Esophagus muscularis mucosa (tissue), 3 donors: ENCODE results near the gene MCAT.

Source experiments
- POLR2A ChIP-seq: fragments of 450-650 bp; IDR thresholded peaks from one replicate; pipeline ENCODE4 v1.6.1; 2017; ENCODE audit warnings: antibody characterized with exemption, moderate library complexity, mild to moderate bottlenecking, low read depth
- TF ChIP-seq, protein P1 (sequence below), 3 experiments: fragments of 200-600 bp in 2 of 3; fragments of 450-650 bp in 1 of 3; sonication (generic) in 2 of 3; IDR thresholded peaks; one replicate each; pipeline ENCODE4 v1.5.1; 2017 to 2019; ENCODE audit warnings: antibody characterized with exemption in 3 of 3, mild to moderate bottlenecking in 2 of 3, moderate library complexity in 1 of 3

DNA sequence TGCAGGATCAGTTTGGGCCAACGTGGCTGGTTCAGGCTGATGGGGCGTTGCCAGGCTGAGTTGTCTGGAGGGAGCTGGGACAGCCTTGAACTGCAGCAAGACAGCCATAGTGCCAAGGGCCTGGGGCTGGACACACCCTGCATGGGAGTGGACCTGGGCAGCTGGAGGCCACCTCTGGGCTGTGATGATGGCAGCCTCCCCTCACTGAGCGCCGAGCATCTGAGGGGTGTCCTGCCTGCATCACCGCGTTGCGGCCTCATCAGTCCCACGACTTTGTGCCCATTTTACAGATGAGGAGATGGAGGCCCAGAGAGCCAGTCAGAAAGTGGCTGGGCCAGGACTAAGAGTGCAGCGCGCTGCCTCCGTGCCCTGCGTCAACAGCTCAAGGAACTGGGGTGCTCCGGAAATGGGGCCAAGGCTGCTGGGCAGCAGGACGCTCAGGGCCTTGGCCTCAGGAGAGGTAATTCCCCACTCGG lies 7.6 kb upstream of the MCAT start:
- TF ChIP-seq POLR2A, result no peak
- TF ChIP-seq, protein P1, sequence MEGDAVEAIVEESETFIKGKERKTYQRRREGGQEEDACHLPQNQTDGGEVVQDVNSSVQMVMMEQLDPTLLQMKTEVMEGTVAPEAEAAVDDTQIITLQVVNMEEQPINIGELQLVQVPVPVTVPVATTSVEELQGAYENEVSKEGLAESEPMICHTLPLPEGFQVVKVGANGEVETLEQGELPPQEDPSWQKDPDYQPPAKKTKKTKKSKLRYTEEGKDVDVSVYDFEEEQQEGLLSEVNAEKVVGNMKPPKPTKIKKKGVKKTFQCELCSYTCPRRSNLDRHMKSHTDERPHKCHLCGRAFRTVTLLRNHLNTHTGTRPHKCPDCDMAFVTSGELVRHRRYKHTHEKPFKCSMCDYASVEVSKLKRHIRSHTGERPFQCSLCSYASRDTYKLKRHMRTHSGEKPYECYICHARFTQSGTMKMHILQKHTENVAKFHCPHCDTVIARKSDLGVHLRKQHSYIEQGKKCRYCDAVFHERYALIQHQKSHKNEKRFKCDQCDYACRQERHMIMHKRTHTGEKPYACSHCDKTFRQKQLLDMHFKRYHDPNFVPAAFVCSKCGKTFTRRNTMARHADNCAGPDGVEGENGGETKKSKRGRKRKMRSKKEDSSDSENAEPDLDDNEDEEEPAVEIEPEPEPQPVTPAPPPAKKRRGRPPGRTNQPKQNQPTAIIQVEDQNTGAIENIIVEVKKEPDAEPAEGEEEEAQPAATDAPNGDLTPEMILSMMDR (IDR thresholded peaks at IDR 0.05), result no peak
